T-helper 17 cell (primary cell): ENCODE measurements around the gene PCCA. TPM values are rescaled to one million over a fixed set of nuclear protein-coding genes. Genes with fewer than 3 reads are reported as not detected.

ENCODE experiments used
- ATAC-seq: fragments of 150-1000 bp; cut with Tn5 transposase; 2 replicates; pipeline ENCODE4 v1.10.0; 2021; ENCODE audit warnings: mild to moderate bottlenecking, moderate library complexity
- DNase-seq, 3 donors: peaks; one replicate each; pipeline versions ENCODE4 v3.0.0 to v3.0.0-alpha.2; 2020 to 2021
- H3K9me3 ChIP-seq: one replicate; pipeline ENCODE4 v1.7.0; 2013; ENCODE audit warnings: low read length, mild to moderate bottlenecking; ENCODE audit not compliant: control insufficient read depth, poor library complexity, severe bottlenecking
- H3K27ac Mint-ChIP-seq: one replicate; pipeline ENCODE4 v1.8.0; 2022; ENCODE audit warnings: mild to moderate bottlenecking, moderate library complexity, mixed read lengths
- H3K27me3 Mint-ChIP-seq: one replicate; pipeline ENCODE4 v1.8.0; 2022; ENCODE audit warnings: mixed read lengths
- H3K36me3 Mint-ChIP-seq: one replicate; pipeline ENCODE4 v1.8.0; 2022; ENCODE audit warnings: low read depth, mixed read lengths
- H3K4me1 Mint-ChIP-seq: one replicate; pipeline ENCODE4 v1.8.0; 2022; ENCODE audit warnings: mild to moderate bottlenecking, mixed read lengths
- H3K4me3 Mint-ChIP-seq: one replicate; pipeline ENCODE4 v1.8.0; 2022; ENCODE audit warnings: mild to moderate bottlenecking, moderate library complexity, mixed read lengths
- total RNA-seq, 4 donors: library from RNA in 2 of 4; stranded (reverse) in 2 of 4; gene quantifications; one replicate each; pipeline ENCODE4 v1.2.3 and lab custom pipeline; 2022 to 2026

PCCA gene
- total RNA-seq, 2 donors from 2014 or later, result 9.9 to 10.7 TPM

DNA sequence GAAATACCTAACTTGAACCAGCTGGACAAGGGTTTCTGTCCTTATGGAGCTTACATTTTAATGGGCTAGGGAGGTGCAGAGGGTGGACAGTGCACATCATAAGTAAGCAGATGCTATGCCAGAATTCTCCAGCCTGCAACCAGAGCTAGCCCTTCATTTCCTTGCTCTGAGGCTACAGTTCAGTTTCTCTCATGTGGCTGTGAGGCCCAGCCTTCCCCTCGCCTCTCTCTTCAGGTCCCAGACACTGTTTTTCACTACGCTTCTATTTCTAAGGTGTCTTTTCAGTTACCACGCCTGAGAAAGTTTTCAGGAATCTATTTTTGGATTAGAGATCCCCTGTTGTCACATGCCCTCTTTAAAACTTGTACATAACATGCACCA, 141.9 kb downstream of the PCCA start:
- Mint-ChIP-seq H3K27ac (no peak overlapping the region), H3K36me3 (no peaks in the 10 kb centered on the region), H3K4me3 (no peak overlapping the region), H3K4me1 (peaks cover 5% of the 10 kb centered on the region), H3K27me3 (no peaks in the 10 kb centered on the region)
- ATAC-seq (no peak), DNase-seq (no peak)
- no peaks in the 10 kb centered on the region for H3K9me3 ChIP-seq

DNA sequence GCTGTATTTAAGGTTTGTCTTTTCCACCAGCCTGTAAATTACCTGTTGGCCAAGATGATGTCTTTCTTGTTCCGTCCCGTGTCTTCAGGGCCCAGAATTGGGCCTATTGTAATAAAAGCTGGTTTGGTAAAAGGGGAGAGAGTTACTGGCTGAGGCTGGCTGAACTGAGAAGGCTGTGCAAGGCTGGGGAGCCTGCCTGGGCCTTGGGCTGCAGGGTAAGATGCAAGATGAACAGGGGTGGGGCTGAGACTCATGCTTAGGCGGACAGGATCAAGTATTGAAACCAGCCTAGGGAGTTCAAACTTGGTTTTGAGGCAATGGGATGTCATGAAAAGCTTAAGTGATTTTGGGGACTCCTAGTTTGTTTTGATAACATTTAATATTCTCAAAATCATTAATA, 142.3 kb downstream of the PCCA start:
- ATAC-seq, result no peak
- H3K4me3 Mint-ChIP-seq, result no peak overlapping the region
- H3K9me3 ChIP-seq, result no peaks in the 10 kb centered on the region
- no peak overlapping the region for H3K27ac Mint-ChIP-seq
- H3K27me3 Mint-ChIP-seq, result no peaks in the 10 kb centered on the region
- DNase-seq, result no peak
- peaks cover 5% of the 10 kb centered on the region for H3K4me1 Mint-ChIP-seq
- H3K36me3 Mint-ChIP-seq, result no peaks in the 10 kb centered on the region

DNA sequence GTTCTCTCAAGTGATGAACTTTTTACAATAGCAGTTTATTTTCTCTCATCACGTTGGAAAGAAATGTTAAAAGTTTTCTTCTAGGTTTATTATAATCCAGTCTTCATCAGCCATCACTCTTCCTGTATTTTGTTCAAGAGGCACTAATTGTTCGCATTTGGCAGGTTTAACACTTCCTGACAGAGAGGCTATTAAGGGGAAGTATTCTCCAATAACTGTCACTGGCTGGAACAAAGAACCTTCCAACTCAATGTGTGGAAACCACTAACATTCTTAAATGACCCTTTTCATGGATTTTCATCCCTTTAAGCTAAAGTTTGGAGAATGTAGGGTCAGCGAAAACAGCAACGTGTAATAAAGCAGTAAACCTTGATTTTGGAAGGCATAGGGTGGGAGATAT, 145.1 kb downstream of the PCCA start:
- DNase-seq, result no peak
- ATAC-seq, result no peak
- Mint-ChIP-seq H3K27ac (no peak overlapping the region), H3K4me3 (no peak overlapping the region), H3K4me1 (peaks cover 5% of the 10 kb centered on the region), H3K27me3 (no peaks in the 10 kb centered on the region), H3K36me3 (peaks cover 4% of the 10 kb centered on the region)
- no peaks in the 10 kb centered on the region for H3K9me3 ChIP-seq

- Mint-ChIP-seq H3K4me1 (peaks cover 5% of the 10 kb centered on the region), H3K36me3 (peaks cover 4% of the 10 kb centered on the region), H3K27ac (no peak overlapping the region), H3K27me3 (no peaks in the 10 kb centered on the region), H3K4me3 (no peak overlapping the region)
- DNase-seq (no peak), ATAC-seq (no peak)
- no peaks in the 10 kb centered on the region for H3K9me3 ChIP-seq
Observed at GRCh38 chr13:100234524-100235136, 145.7 kb downstream of the PCCA start.

- Mint-ChIP-seq H3K4me3 (no peak overlapping the region), H3K27ac (no peak overlapping the region), H3K36me3 (peaks cover 6% of the 10 kb centered on the region), H3K4me1 (peaks cover 5% of the 10 kb centered on the region), H3K27me3 (no peaks in the 10 kb centered on the region)
- no peak for DNase-seq
- no peaks in the 10 kb centered on the region for H3K9me3 ChIP-seq
- no peak for ATAC-seq
Observed at GRCh38 chr13:100235311-100235901, 146.5 kb downstream of the PCCA start.

DNA sequence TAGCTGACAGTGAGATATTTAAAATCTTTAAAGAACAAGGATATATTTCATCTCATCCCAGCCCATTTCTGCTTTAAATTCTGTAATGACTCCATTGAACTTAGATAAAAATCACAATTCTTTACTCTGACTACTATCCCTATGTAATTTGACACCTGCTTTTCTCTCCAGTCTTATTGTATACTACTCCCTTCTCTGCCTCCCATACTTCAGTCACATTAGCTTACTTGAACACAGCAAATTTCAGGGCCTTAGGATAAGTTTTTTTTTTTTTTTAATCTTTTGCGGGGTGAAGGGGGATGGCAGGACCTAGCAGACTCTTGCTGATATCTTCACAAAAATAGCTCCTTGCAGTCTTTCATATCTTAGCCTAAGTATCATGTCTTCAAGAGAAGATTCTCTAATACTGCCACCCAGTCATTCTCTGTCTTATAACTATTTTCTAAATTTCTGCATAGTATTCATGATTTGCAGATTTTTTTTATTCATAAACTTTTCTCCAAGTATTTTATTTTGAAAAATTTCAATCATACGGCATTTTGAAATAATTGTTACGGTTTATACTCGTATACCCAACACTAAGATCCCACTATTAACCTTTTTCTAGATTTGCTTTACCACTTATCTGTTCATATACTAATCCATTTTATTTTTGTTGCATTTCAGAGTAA, 151.4 kb downstream of the PCCA start:
- peaks cover 4% of the 10 kb centered on the region for H3K4me1 Mint-ChIP-seq
- no peak for ATAC-seq
- peaks cover 6% of the 10 kb centered on the region for H3K36me3 Mint-ChIP-seq
- H3K27me3 Mint-ChIP-seq, result no peaks in the 10 kb centered on the region
- no peaks in the 10 kb centered on the region for H3K9me3 ChIP-seq
- no peak for DNase-seq
- H3K27ac Mint-ChIP-seq, result peak overlapping the region; percentile 9
- H3K4me3 Mint-ChIP-seq, result no peak overlapping the region

DNA sequence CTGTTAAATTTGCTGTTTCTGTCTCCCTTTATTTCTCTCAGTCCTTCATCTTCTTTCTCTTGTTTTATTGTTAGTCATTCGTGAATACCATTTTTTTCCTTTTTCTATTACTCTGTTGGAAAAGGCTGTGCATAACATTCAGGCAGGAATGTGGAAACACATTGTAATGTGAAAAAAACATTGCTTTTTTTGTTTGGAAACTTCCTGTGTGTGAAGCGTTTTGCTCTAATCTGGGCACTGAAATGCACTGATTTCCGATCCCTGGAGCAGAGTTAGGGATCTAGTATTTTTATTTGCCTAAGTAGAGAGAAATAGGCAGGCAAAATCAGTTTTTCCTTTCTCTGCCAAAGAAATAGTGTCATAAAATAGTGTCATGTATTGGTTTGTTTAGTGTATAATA, 155.5 kb downstream of the PCCA start:
- peaks cover 2% of the 10 kb centered on the region for H3K36me3 Mint-ChIP-seq
- DNase-seq, result no peak
- H3K4me1 Mint-ChIP-seq, result no peaks in the 10 kb centered on the region
- H3K4me3 Mint-ChIP-seq, result no peak overlapping the region
- ATAC-seq, result no peak
- no peaks in the 10 kb centered on the region for H3K27me3 Mint-ChIP-seq
- no peaks in the 10 kb centered on the region for H3K9me3 ChIP-seq
- H3K27ac Mint-ChIP-seq, result no peak overlapping the region

DNA sequence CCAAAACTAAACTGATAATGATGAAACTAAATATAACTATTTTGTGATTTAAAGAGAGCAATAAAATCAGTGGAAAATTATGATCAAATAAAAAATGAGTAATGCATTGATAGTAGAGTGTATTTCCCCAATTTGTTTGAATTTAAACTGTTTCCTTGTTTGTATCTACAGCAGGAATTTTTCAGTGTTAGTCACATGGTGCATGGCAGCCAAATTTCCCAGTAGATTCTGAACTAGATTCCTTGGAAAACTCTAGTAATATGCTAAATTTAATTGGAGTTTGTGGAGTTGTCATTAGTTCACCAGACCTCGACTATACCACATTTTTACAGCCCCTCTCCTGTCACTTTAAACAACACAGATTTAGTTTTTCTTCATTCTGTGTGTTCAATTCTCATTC, 156.2 kb downstream of the PCCA start:
- no peak for ATAC-seq
- H3K36me3 Mint-ChIP-seq, result peaks cover 1% of the 10 kb centered on the region
- H3K4me1 Mint-ChIP-seq, result no peaks in the 10 kb centered on the region

GRCh38 chr13:100247937-100248336, 159.0 kb downstream of the PCCA start:
- H3K27ac Mint-ChIP-seq, result no peak overlapping the region
- DNase-seq (no peak), ATAC-seq (no peak)
- H3K4me3 Mint-ChIP-seq, result no peak overlapping the region
- H3K4me1 Mint-ChIP-seq, result no peaks in the 10 kb centered on the region
- H3K36me3 Mint-ChIP-seq, result no peaks in the 10 kb centered on the region
- H3K27me3 Mint-ChIP-seq, result no peaks in the 10 kb centered on the region
- no peaks in the 10 kb centered on the region for H3K9me3 ChIP-seq

More for the DNA sequence above, 156.2 kb downstream of the PCCA start:
- DNase-seq, result no peak
- Mint-ChIP-seq H3K27me3 (no peaks in the 10 kb centered on the region), H3K27ac (no peak overlapping the region), H3K4me3 (no peak overlapping the region)
- no peaks in the 10 kb centered on the region for H3K9me3 ChIP-seq

- no peaks in the 10 kb centered on the region for H3K9me3 ChIP-seq
- Mint-ChIP-seq H3K4me3 (no peak overlapping the region), H3K4me1 (peaks cover 5% of the 10 kb centered on the region), H3K27me3 (no peaks in the 10 kb centered on the region), H3K36me3 (peaks cover 2% of the 10 kb centered on the region), H3K27ac (no peak overlapping the region)
- ATAC-seq (no peak), DNase-seq (no peak)
Observed at GRCh38 chr13:100254002-100254401, 165.1 kb downstream of the PCCA start.

GRCh38 chr13:100262404-100262803, 173.5 kb downstream of the PCCA start:
- no peaks in the 10 kb centered on the region for H3K36me3 Mint-ChIP-seq
- H3K4me3 Mint-ChIP-seq, result no peak overlapping the region
- H3K9me3 ChIP-seq, result no peaks in the 10 kb centered on the region
- no peak for DNase-seq
- H3K27me3 Mint-ChIP-seq, result no peaks in the 10 kb centered on the region
- no peak overlapping the region for H3K27ac Mint-ChIP-seq
- no peak for ATAC-seq
- H3K4me1 Mint-ChIP-seq, result no peaks in the 10 kb centered on the region

GRCh38 chr13:100266026-100266425, 177.1 kb downstream of the PCCA start:
- no peak overlapping the region for H3K4me3 Mint-ChIP-seq
- no peaks in the 10 kb centered on the region for H3K27me3 Mint-ChIP-seq
- no peak overlapping the region for H3K27ac Mint-ChIP-seq
- no peaks in the 10 kb centered on the region for H3K4me1 Mint-ChIP-seq
- no peaks in the 10 kb centered on the region for H3K36me3 Mint-ChIP-seq
- H3K9me3 ChIP-seq, result no peaks in the 10 kb centered on the region
- DNase-seq (no peak), ATAC-seq (no peak)

- Mint-ChIP-seq H3K36me3 (peaks cover 5% of the 10 kb centered on the region), H3K4me3 (no peak overlapping the region), H3K27ac (no peak overlapping the region), H3K27me3 (no peaks in the 10 kb centered on the region), H3K4me1 (no peaks in the 10 kb centered on the region)
- no peaks in the 10 kb centered on the region for H3K9me3 ChIP-seq
- no peak for ATAC-seq
- DNase-seq, result no peak
Observed at GRCh38 chr13:100269837-100270236, 180.9 kb downstream of the PCCA start.

DNA sequence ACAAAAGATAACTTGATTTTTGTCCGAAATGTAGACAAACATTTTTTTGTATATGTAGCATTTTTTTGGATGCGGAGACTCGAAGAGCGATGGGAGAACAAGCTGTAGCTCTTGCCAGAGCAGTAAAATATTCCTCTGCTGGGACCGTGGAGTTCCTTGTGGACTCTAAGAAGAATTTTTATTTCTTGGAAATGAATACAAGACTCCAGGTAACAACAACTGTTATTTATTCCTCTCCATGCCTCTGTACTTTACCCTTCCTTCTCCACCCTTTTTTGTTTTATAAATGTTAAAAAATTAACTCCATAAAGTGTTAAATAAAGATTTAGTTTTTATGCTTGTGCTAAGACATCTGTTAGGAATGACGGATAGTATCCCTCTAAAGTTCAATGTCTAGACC, 184.2 kb downstream of the PCCA start:
- DNase-seq (no peak), ATAC-seq (no peak)
- Mint-ChIP-seq H3K27ac (no peak overlapping the region), H3K27me3 (no peaks in the 10 kb centered on the region), H3K4me1 (no peaks in the 10 kb centered on the region), H3K4me3 (no peak overlapping the region), H3K36me3 (peaks cover 14% of the 10 kb centered on the region)
- no peaks in the 10 kb centered on the region for H3K9me3 ChIP-seq
